Keratinocyte (primary cell): ENCODE data around the gene KCNMA1. TPM values are rescaled to one million over a fixed set of nuclear protein-coding genes. Genes with fewer than 3 reads are reported as not detected.

Source experiments
- DNase-seq: peaks from one replicate; pipeline ENCODE4 v3.0.0-alpha.2; 2011; ENCODE audit warnings: low read depth, missing footprints, low spot score
- FAIRE-seq: peaks from 2 replicates; lab custom pipeline; 2011; peaks lifted over from hg19 to GRCh38; lab: Jason Lieb, UNC
- H2AFZ ChIP-seq: 2 replicates; pipeline ENCODE4 v1.6.0; 2012; ENCODE audit warnings: low read length, control low read depth, inconsistent platforms; ENCODE audit not compliant: control insufficient read depth
- H3K27ac ChIP-seq: 2 replicates; pipeline ENCODE4 v1.5.1; 2011; ENCODE audit warnings: low read length; ENCODE audit not compliant: control insufficient read depth, insufficient read depth
- H3K27me3 ChIP-seq: 3 replicates; pipeline ENCODE4 v1.6.0; 2011; ENCODE audit warnings: low read length; ENCODE audit not compliant: control insufficient read depth, insufficient read depth; ENCODE audit errors: extremely low read depth
- H3K36me3 ChIP-seq, 2 experiments: 2 replicates in 1 of 2; 3 replicates in 1 of 2; pipeline ENCODE4 v1.5.1; 2011; ENCODE audit warnings: low read length in 2 of 2, mild to moderate bottlenecking in 1 of 2; ENCODE audit not compliant: control insufficient read depth in 2 of 2, insufficient read depth in 2 of 2; ENCODE audit errors: extremely low read depth in 1 of 2
- H3K4me1 ChIP-seq: 3 replicates; pipeline ENCODE4 v1.5.1; 2011; ENCODE audit warnings: low read length; ENCODE audit not compliant: control insufficient read depth, insufficient read depth; ENCODE audit errors: extremely low read depth
- H3K4me2 ChIP-seq: 3 replicates; pipeline ENCODE4 v1.6.0; 2011; ENCODE audit warnings: low read depth, low read length; ENCODE audit not compliant: control insufficient read depth, insufficient read depth; ENCODE audit errors: extremely low read depth
- H3K4me3 ChIP-seq, 3 experiments: fragments of 200-600 bp in 1 of 3; sonication (generic) in 1 of 3; 2 replicates in 2 of 3; 3 replicates in 1 of 3; pipeline ENCODE4 v1.5.1; 2011 to 2016; ENCODE audit warnings: low read length in 3 of 3, mild to moderate bottlenecking in 3 of 3, control low read depth in 2 of 3, inconsistent platforms in 1 of 3, low read depth in 1 of 3, mixed read lengths in 1 of 3, mixed run types in 1 of 3, moderate library complexity in 1 of 3; ENCODE audit not compliant: control insufficient read depth in 2 of 3, insufficient read depth in 2 of 3; ENCODE audit errors: extremely low read depth in 1 of 3
- H3K79me2 ChIP-seq: 2 replicates; pipeline ENCODE4 v1.6.0; 2012; ENCODE audit warnings: low read length; ENCODE audit not compliant: control insufficient read depth, insufficient read depth
- H3K9ac ChIP-seq: 3 replicates; pipeline ENCODE4 v1.6.0; 2011; ENCODE audit warnings: low read length; ENCODE audit not compliant: control insufficient read depth, insufficient read depth; ENCODE audit errors: extremely low read depth
- H3K9me1 ChIP-seq: 3 replicates; pipeline ENCODE4 v1.6.0; 2011; ENCODE audit warnings: low read length; ENCODE audit not compliant: control insufficient read depth, insufficient read depth; ENCODE audit errors: extremely low read depth
- H3K9me3 ChIP-seq: 2 replicates; pipeline ENCODE4 v1.5.1; 2012; ENCODE audit warnings: low read depth, low read length; ENCODE audit not compliant: control insufficient read depth
- H4K20me1 ChIP-seq: 3 replicates; pipeline ENCODE4 v1.6.0; 2011; ENCODE audit warnings: low read length; ENCODE audit not compliant: control insufficient read depth, insufficient read depth; ENCODE audit errors: extremely low read depth
- CTCF ChIP-seq, 3 experiments: IDR thresholded peaks in 1 of 3; conservative IDR thresholded peaks in 1 of 3; optimal IDR thresholded peaks in 1 of 3; 2 replicates in 2 of 3; 3 replicates in 1 of 3; pipeline versions ENCODE3 to v1.5.1; 2011; ENCODE audit warnings: low read length in 3 of 3, mild to moderate bottlenecking in 3 of 3, moderate library complexity in 2 of 3, control low read depth in 1 of 3, inconsistent platforms in 1 of 3; ENCODE audit not compliant: insufficient read depth in 2 of 3; ENCODE audit errors: extremely low read depth in 1 of 3
- EZH2 ChIP-seq: IDR thresholded peaks from one replicate; pipeline ENCODE4 v1.6.1; 2012; ENCODE audit warnings: inconsistent platforms, mild to moderate bottlenecking, low read length, moderate library complexity
- dilution Hi-C: fragments of 300-500 bp; cut with MboI; formaldehyde crosslinking; loops from one replicate; pipeline ENCODE4 v1.7.0; 2020; ENCODE audit warnings: low sequenced_read_pairs; ENCODE audit not compliant: extremely low pct_ligation_motif_present
- polyA plus RNA-seq, 5 experiments: library from polyadenylated mRNA; depleted of rRNA in 3 of 5; stranded (reverse) in 3 of 5; stranded (forward) in 1 of 5; unstranded in 1 of 5; fragments of >200 nt; gene quantifications; 1 replicate in 1 of 5; 2 replicates in 3 of 5; 3 replicates in 1 of 5; pipeline versions ENCODE4 v1.2.1 to v1.2.3, GENCODE V29; 2011 to 2012; ENCODE audit warnings: missing spikeins in 2 of 5, low read depth in 1 of 5, low replicate concordance in 1 of 5

KCNMA1 gene
- polyA plus RNA-seq, 1 donor (not counting 4 experiments of a cell fraction or from before 2014, with no cell fraction given), result 6.3 TPM

GRCh38 chr10:77005871-77006270 lies 631.7 kb downstream of the KCNMA1 start:
- Histone ChIP-seq H3K9me1 (no peaks in the 10 kb centered on the region), H2AFZ (no peak overlapping the region), H4K20me1 (no peaks in the 10 kb centered on the region), H3K4me2 (no peak overlapping the region), H3K27ac (no peak overlapping the region), H3K9me3 (peaks cover 6% of the 10 kb centered on the region), H3K4me1 (peaks cover 17% of the 10 kb centered on the region), H3K4me3 (no peak overlapping the region), H3K9ac (no peak overlapping the region), H3K36me3 (no peaks in the 10 kb centered on the region), H3K27me3 (no peaks in the 10 kb centered on the region), H3K79me2 (no peaks in the 10 kb centered on the region)
- FAIRE-seq (no peak), DNase-seq (no peak)
- TF ChIP-seq CTCF (optimal IDR thresholded peaks at IDR 0.05 in 1 of 3, IDR thresholded peaks at IDR 0.05 in 1 of 3, conservative IDR thresholded peaks at IDR 0.05 in 1 of 3; ENCODE audit: extremely low read depth in 1 of 3, insufficient read depth in 2 of 3, low read length in 3 of 3) (no peak), EZH2 (no peak)
- dilution Hi-C loops, result no loop called here

- Histone ChIP-seq H3K9me1 (no peaks in the 10 kb centered on the region), H3K9me3 (peaks cover 6% of the 10 kb centered on the region), H3K79me2 (no peaks in the 10 kb centered on the region), H3K27ac (no peak overlapping the region), H4K20me1 (no peaks in the 10 kb centered on the region), H3K4me1 (peaks cover 17% of the 10 kb centered on the region), H3K4me3 (no peak overlapping the region), H3K27me3 (no peaks in the 10 kb centered on the region), H3K36me3 (no peaks in the 10 kb centered on the region), H3K4me2 (no peak overlapping the region), H2AFZ (no peak overlapping the region), H3K9ac (no peak overlapping the region)
- no peak for TF ChIP-seq EZH2
- TF ChIP-seq CTCF (optimal IDR thresholded peaks at IDR 0.05 in 1 of 3, IDR thresholded peaks at IDR 0.05 in 1 of 3, conservative IDR thresholded peaks at IDR 0.05 in 1 of 3; ENCODE audit: extremely low read depth in 1 of 3, insufficient read depth in 2 of 3, low read length in 3 of 3), result peak; percentile 48 to 72 (median 49)
- dilution Hi-C loops, result no loop called here
- DNase-seq (no peak), FAIRE-seq (peak; percentile 29)
These were observed 632.6 kb downstream of the KCNMA1 start for GRCh38 chr10:77004917-77005564.
